Measurements from ENCODE around the gene TBC1D9B.

DNA sequence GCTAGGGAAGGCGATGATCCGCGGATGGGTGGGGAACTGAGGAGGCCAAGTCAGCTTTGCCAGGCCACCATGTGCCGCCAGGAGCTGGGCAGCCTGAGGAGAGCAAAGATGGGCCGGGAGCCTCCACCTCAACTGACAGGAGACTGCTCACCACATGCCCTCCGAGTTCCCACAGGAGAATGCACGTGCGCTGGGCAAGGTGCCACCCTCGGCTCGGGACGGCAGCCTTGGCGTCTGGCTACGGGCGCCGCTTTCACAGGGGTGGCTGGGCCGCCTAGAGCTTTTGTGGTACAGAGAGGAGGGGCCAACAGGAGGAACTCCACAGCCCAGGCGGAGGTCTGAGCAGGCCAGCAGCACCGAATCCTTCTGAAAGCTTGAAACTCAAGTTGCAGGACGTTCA, 5.3 kb upstream of the TBC1D9B start:
- no peak for TF ChIP-seq RAD21 (IDR thresholded peaks at IDR 0.05; ENCODE audit: low read depth)
- TF ChIP-seq TAF1 (IDR thresholded peaks at IDR 0.05; ENCODE audit: low read depth) = no peak
- TF ChIP-seq CREB1 (IDR thresholded peaks at IDR 0.05; ENCODE audit: low read depth) = no peak
- TF ChIP-seq YY1 (IDR thresholded peaks at IDR 0.05; ENCODE audit: low read depth) = no peak
- TF ChIP-seq, protein P1, sequence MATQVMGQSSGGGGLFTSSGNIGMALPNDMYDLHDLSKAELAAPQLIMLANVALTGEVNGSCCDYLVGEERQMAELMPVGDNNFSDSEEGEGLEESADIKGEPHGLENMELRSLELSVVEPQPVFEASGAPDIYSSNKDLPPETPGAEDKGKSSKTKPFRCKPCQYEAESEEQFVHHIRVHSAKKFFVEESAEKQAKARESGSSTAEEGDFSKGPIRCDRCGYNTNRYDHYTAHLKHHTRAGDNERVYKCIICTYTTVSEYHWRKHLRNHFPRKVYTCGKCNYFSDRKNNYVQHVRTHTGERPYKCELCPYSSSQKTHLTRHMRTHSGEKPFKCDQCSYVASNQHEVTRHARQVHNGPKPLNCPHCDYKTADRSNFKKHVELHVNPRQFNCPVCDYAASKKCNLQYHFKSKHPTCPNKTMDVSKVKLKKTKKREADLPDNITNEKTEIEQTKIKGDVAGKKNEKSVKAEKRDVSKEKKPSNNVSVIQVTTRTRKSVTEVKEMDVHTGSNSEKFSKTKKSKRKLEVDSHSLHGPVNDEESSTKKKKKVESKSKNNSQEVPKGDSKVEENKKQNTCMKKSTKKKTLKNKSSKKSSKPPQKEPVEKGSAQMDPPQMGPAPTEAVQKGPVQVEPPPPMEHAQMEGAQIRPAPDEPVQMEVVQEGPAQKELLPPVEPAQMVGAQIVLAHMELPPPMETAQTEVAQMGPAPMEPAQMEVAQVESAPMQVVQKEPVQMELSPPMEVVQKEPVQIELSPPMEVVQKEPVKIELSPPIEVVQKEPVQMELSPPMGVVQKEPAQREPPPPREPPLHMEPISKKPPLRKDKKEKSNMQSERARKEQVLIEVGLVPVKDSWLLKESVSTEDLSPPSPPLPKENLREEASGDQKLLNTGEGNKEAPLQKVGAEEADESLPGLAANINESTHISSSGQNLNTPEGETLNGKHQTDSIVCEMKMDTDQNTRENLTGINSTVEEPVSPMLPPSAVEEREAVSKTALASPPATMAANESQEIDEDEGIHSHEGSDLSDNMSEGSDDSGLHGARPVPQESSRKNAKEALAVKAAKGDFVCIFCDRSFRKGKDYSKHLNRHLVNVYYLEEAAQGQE (IDR thresholded peaks at IDR 0.05; ENCODE audit: low read depth) = no peak
- TF ChIP-seq ZBTB7A (IDR thresholded peaks at IDR 0.05; ENCODE audit: low read depth) = no peak
- TF ChIP-seq, protein P2, sequence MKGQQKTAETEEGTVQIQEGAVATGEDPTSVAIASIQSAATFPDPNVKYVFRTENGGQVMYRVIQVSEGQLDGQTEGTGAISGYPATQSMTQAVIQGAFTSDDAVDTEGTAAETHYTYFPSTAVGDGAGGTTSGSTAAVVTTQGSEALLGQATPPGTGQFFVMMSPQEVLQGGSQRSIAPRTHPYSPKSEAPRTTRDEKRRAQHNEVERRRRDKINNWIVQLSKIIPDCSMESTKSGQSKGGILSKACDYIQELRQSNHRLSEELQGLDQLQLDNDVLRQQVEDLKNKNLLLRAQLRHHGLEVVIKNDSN (IDR thresholded peaks at IDR 0.05) = no peak
